Endothelial cell of umbilical vein (primary cell): ENCODE data around the gene CRISPLD2. TPM values are rescaled to one million over a fixed set of nuclear protein-coding genes. Genes with fewer than 3 reads are reported as not detected.

Source experiments
- BruUV-seq: library from RNA; stranded (reverse); fragments of 400-500 nt; replicated peaks from 2 replicates; lab custom pipeline; 2021; lab: Mats Ljungman, UMichigan
- CTCF ChIA-PET: fragments of 300-600, 350-600 bp; sonication (Branson Sonifier 250); formaldehyde crosslinking; loops from one replicate; lab custom pipeline; 2021; ENCODE audit warnings: antibody characterized with exemption, inconsistent platforms; lab: Charles Lee
- POLR2A ChIA-PET: fragments of 300-600, 350-600 bp; sonication (Branson Sonifier 250); formaldehyde crosslinking; loops from one replicate; lab custom pipeline; 2021; ENCODE audit warnings: antibody characterized with exemption, inconsistent platforms; lab: Charles Lee
- DNase-seq: peaks from one replicate; pipeline ENCODE4 v3.0.0-alpha.2; 2011; ENCODE audit warnings: low read depth, low spot score
- FAIRE-seq: peaks from 2 replicates; lab custom pipeline; 2011; peaks lifted over from hg19 to GRCh38; lab: Jason Lieb, UNC
- H2AFZ ChIP-seq: 2 replicates; pipeline ENCODE4 v1.6.0; 2012; ENCODE audit warnings: low read depth, low read length, control low read depth, inconsistent platforms
- H3K27ac ChIP-seq: 2 replicates; pipeline ENCODE4 v1.5.1; 2011; ENCODE audit warnings: low read depth, mild to moderate bottlenecking, control low read depth, low read length, moderate library complexity; ENCODE audit not compliant: insufficient read depth
- H3K27me3 ChIP-seq, 2 experiments: 2 replicates each; pipeline versions ENCODE4 v1.6.0 to v1.6.1; 2011; ENCODE audit warnings: low read length in 2 of 2, mixed read lengths in 1 of 2; ENCODE audit not compliant: control insufficient read depth in 2 of 2, insufficient read depth in 2 of 2
- H3K36me3 ChIP-seq, 2 experiments: 2 replicates in 1 of 2; 3 replicates in 1 of 2; pipeline ENCODE4 v1.5.1; 2011; ENCODE audit warnings: low read length in 2 of 2, mild to moderate bottlenecking in 1 of 2, moderate library complexity in 1 of 2; ENCODE audit not compliant: control insufficient read depth in 2 of 2, insufficient read depth in 2 of 2; ENCODE audit errors: extremely low read depth in 1 of 2
- H3K4me1 ChIP-seq: 3 replicates; pipeline ENCODE4 v1.5.1; 2011; ENCODE audit warnings: mild to moderate bottlenecking, low read length; ENCODE audit not compliant: control insufficient read depth, insufficient read depth; ENCODE audit errors: extremely low read depth
- H3K4me2 ChIP-seq: 2 replicates; pipeline ENCODE4 v1.6.1; 2011; ENCODE audit warnings: low read length, control low read depth, mixed read lengths; ENCODE audit not compliant: insufficient read depth
- H3K4me3 ChIP-seq, 3 experiments: fragments of 200-600 bp in 1 of 3; sonication (generic), shearing (Covaris generic) in 1 of 3; replicated peaks in 1 of 3; 2 replicates each; pipeline ENCODE4 v1.5.1; 2011 to 2016; ENCODE audit warnings: control low read depth in 3 of 3, low read length in 3 of 3, mild to moderate bottlenecking in 2 of 3, inconsistent platforms in 1 of 3, low read depth in 1 of 3, moderate library complexity in 1 of 3; ENCODE audit not compliant: insufficient read depth in 1 of 3
- H3K79me2 ChIP-seq: 2 replicates; pipeline ENCODE4 v1.6.0; 2012; ENCODE audit warnings: low read length, inconsistent platforms; ENCODE audit not compliant: control insufficient read depth, insufficient read depth
- H3K9ac ChIP-seq: replicated peaks from 2 replicates; pipeline ENCODE3; 2011; ENCODE audit warnings: low read length, control low read depth; ENCODE audit not compliant: insufficient read depth; ENCODE audit errors: extremely low read depth
- H3K9me1 ChIP-seq: replicated peaks from 3 replicates; pipeline ENCODE4 v1.6.0; 2011; ENCODE audit warnings: mild to moderate bottlenecking, low read length; ENCODE audit not compliant: control insufficient read depth, insufficient read depth; ENCODE audit errors: extremely low read depth
- H3K9me3 ChIP-seq: replicated peaks from 2 replicates; pipeline ENCODE4 v1.5.1; 2012; ENCODE audit warnings: low read length, inconsistent platforms; ENCODE audit not compliant: control insufficient read depth, insufficient read depth
- H4K20me1 ChIP-seq: replicated peaks from 2 replicates; pipeline ENCODE3; 2011; ENCODE audit warnings: mild to moderate bottlenecking, low read length; ENCODE audit not compliant: control insufficient read depth, insufficient read depth; ENCODE audit errors: extremely low read depth
- EZH2 ChIP-seq: IDR thresholded peaks from 2 replicates; pipeline ENCODE4 v1.6.1; 2012; ENCODE audit warnings: borderline replicate concordance, low read depth, mild to moderate bottlenecking, moderate library complexity, low read length, inconsistent platforms; ENCODE audit not compliant: severe bottlenecking
- FOS ChIP-seq: IDR thresholded peaks from 2 replicates; pipeline ENCODE4 v1.6.1; 2011; ENCODE audit warnings: mild to moderate bottlenecking, low read length, moderate library complexity, borderline replicate concordance; ENCODE audit not compliant: insufficient read depth
- GATA2 ChIP-seq: IDR thresholded peaks from 2 replicates; pipeline ENCODE4 v1.7.0; 2011; ENCODE audit warnings: low read depth, mild to moderate bottlenecking, moderate library complexity, mixed read lengths, low read length; ENCODE audit not compliant: insufficient read length, insufficient read depth
- JUN ChIP-seq: IDR thresholded peaks from 2 replicates; pipeline ENCODE4 v1.6.1; 2011; ENCODE audit warnings: borderline replicate concordance, low read depth; ENCODE audit not compliant: insufficient read length, insufficient read depth
- MYC ChIP-seq: IDR thresholded peaks from one replicate; pipeline ENCODE4 v1.6.1; 2011; ENCODE audit warnings: mild to moderate bottlenecking, low read depth, low read length
- POLR2A ChIP-seq: IDR thresholded peaks from 2 replicates; pipeline ENCODE4 v1.6.1; 2012; ENCODE audit warnings: low read depth, mild to moderate bottlenecking, control low read depth, low read length
- POLR2AphosphoS5 ChIP-seq: IDR thresholded peaks from 2 replicates; pipeline ENCODE4 v1.6.1; 2012; ENCODE audit warnings: low read depth, mild to moderate bottlenecking, control low read depth, low read length, moderate library complexity; ENCODE audit not compliant: insufficient read depth
- dilution Hi-C: fragments of 300-500 bp; cut with MboI; formaldehyde crosslinking; loops from one replicate; pipeline ENCODE4 v1.15.0; 2019; ENCODE audit warnings: low sequenced_read_pairs; ENCODE audit not compliant: extremely low pct_ligation_motif_present
- intact Hi-C: fragments of 100-400 bp; cut with micrococcal nuclease; formaldehyde crosslinking; loops from one replicate; pipeline ENCODE4 v1.10.0; 2022
- polyA plus RNA-seq, 4 experiments: library from polyadenylated mRNA; depleted of rRNA in 3 of 4; stranded (reverse) in 3 of 4; unstranded in 1 of 4; fragments of >200 nt; gene quantifications; 2 replicates each; pipeline versions ENCODE4 v1.2.1 to v1.2.3, GENCODE V29; 2011 to 2012; ENCODE audit warnings: missing spikeins in 1 of 4
- total RNA-seq: library from RNA; stranded (reverse); gene quantifications from 2 replicates; pipeline ENCODE4 v1.2.3, GENCODE V29; 2021
- TF ChIP-seq, protein P1 (sequence below): IDR thresholded peaks from 2 replicates; pipeline ENCODE4 v1.6.1; 2011; ENCODE audit not compliant: insufficient read depth, insufficient read length
- TF ChIP-seq, protein P2 (sequence below), 2 donors: IDR thresholded peaks; 1 replicate in 1 of 2; 2 replicates in 1 of 2; pipeline ENCODE4 v1.5.1; 2011; ENCODE audit warnings: low read length in 2 of 2, mild to moderate bottlenecking in 2 of 2, moderate library complexity in 2 of 2, control low read depth in 1 of 2, inconsistent platforms in 1 of 2, low read depth in 1 of 2; ENCODE audit not compliant: insufficient read depth in 1 of 2; ENCODE audit errors: extremely low read depth in 1 of 2

CRISPLD2 gene
- total and polyA plus RNA-seq, 2 donors (not counting 3 experiments of a cell fraction or from before 2014, with no cell fraction given): 0.14 to 0.73 TPM

DNA sequence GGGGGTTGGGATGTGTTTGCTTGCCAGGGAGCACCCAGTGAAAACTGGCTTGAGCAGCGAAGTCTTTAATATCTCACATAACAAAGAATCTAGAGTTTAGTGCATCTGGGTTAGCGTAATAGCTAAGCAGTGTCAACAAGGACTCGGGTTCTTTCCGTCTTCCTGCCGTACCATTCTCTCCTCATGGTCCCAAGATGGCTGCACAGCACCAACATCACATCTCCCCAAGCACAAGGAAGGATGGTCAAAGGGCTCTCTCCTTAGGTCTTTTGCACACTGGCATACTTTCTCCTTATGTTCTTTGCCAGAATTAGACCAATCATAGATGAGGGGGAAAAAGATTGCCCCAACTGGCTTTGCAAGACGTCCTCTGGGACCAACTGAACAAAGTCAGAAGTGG, 30.9 kb downstream of the CRISPLD2 start:
- Histone ChIP-seq H3K4me2 (no peak overlapping the region), H3K27me3 (peaks cover 0 to 6% of the 10 kb centered on the region in 2 experiments), H3K9me3 (no peaks in the 10 kb centered on the region), H3K4me3 (no peak overlapping the region), H3K27ac (no peak overlapping the region), H3K9me1 (no peaks in the 10 kb centered on the region), H3K9ac (no peak overlapping the region), H3K79me2 (no peaks in the 10 kb centered on the region), H2AFZ (no peak overlapping the region), H3K36me3 (no peaks in the 10 kb centered on the region), H3K4me1 (no peaks in the 10 kb centered on the region), H4K20me1 (no peaks in the 10 kb centered on the region)
- intact Hi-C loops (no loop called here), dilution Hi-C loops (no loop called here)
- CTCF ChIA-PET: no interaction called here
- no peak for DNase-seq
- no peak for FAIRE-seq
- POLR2A ChIA-PET: interaction anchor here (1.0 kb wide), 1 partner anchor 31 kb away, joined by 3 read pairs; the partner anchor contains the start of gene CRISPLD2
- TF ChIP-seq FOS (no peak), EZH2 (no peak), MYC (no peak), POLR2AphosphoS5 (no peak), JUN (no peak), POLR2A (no peak), GATA2 (no peak)
- TF ChIP-seq, protein P1, sequence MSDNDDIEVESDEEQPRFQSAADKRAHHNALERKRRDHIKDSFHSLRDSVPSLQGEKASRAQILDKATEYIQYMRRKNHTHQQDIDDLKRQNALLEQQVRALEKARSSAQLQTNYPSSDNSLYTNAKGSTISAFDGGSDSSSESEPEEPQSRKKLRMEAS: no peak
- TF ChIP-seq, protein P2, sequence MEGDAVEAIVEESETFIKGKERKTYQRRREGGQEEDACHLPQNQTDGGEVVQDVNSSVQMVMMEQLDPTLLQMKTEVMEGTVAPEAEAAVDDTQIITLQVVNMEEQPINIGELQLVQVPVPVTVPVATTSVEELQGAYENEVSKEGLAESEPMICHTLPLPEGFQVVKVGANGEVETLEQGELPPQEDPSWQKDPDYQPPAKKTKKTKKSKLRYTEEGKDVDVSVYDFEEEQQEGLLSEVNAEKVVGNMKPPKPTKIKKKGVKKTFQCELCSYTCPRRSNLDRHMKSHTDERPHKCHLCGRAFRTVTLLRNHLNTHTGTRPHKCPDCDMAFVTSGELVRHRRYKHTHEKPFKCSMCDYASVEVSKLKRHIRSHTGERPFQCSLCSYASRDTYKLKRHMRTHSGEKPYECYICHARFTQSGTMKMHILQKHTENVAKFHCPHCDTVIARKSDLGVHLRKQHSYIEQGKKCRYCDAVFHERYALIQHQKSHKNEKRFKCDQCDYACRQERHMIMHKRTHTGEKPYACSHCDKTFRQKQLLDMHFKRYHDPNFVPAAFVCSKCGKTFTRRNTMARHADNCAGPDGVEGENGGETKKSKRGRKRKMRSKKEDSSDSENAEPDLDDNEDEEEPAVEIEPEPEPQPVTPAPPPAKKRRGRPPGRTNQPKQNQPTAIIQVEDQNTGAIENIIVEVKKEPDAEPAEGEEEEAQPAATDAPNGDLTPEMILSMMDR (IDR thresholded peaks at IDR 0.05; ENCODE audit: extremely low read depth in 1 of 2, insufficient read depth in 1 of 2, low read depth in 1 of 2, low read length in 2 of 2): no peak
- no TSS peak for BruUV-seq
